Articular chondrocyte of knee joint (primary cell): Measurements from ENCODE around the gene CHRNA1. TPM values are rescaled to one million over a fixed set of nuclear protein-coding genes. Genes with fewer than 3 reads are reported as not detected.

ENCODE experiments used
- total RNA-seq: library from RNA; depleted of rRNA; stranded (reverse); fragments of >200 nt; gene quantifications from 2 replicates; pipeline ENCODE4 v1.2.3, GENCODE V29; 2012

Gene CHRNA1
- total RNA-seq, result under 0.01 TPM in 1 of 2 replicates, not detected in the other

GRCh38 chr2:174764280-174765255 lies at the start of gene CHRNA1:
Gene CHRNA1 (minus strand): TSS chr2:174764472. CDS start chr2:174764394, 78 bp downstream.

Other genes starting within 250 kb of the CHRNA1 start
- gene WIPF1, start 166.7 kb downstream of the CHRNA1 start, total RNA-seq, result 40.9 and 45.3 TPM in 2 replicates
- 4.7 and 11.5 TPM in 2 replicates for gene CHN1, start 240.9 kb upstream of the CHRNA1 start, total RNA-seq